DMS79 (cell line): ENCODE results near the gene CDKL5.
"Not testable (repeated sequence)": the region's sequence is repeated elsewhere in the genome, so short reads cannot be mapped to it uniquely, and the experiment has no call there.

Source experiments
- DNase-seq: peaks from one replicate; lab custom pipeline; 2025; lab: John Stamatoyannopoulos, UW

The CDKL5 gene

GRCh38 chrX:18425199-18426003 lies at the start of gene CDKL5:
CDKL5 (plus strand) TSS chrX:18425608; CDS start chrX:18507097, 81,489 bp downstream.
- DNase-seq, result peak; percentile 74

GRCh38 chrX:18377796-18378195 lies 47.6 kb upstream of the CDKL5 start:
- DNase-seq, result no peak

GRCh38 chrX:18389966-18390365 lies 35.4 kb upstream of the CDKL5 start:
- no peak for DNase-seq

- no peak for DNase-seq
These were observed 34.4 kb upstream of the CDKL5 start for GRCh38 chrX:18390941-18391538.

GRCh38 chrX:18394477-18394876 lies 30.9 kb upstream of the CDKL5 start:
- no peak for DNase-seq

- no peak for DNase-seq
These were observed 23.6 kb upstream of the CDKL5 start for GRCh38 chrX:18401848-18402213.

GRCh38 chrX:18406531-18407266 lies 18.7 kb upstream of the CDKL5 start:
- no peak for DNase-seq

GRCh38 chrX:18410038-18410437 lies 15.4 kb upstream of the CDKL5 start:
- DNase-seq, result no peak

- DNase-seq, result no peak
These were observed 10.0 kb upstream of the CDKL5 start for GRCh38 chrX:18415386-18415785.

GRCh38 chrX:18422325-18422724 lies 3.1 kb upstream of the CDKL5 start:
- no peak for DNase-seq

GRCh38 chrX:18422886-18423285 lies 2.5 kb upstream of the CDKL5 start:
- DNase-seq, result no peak

GRCh38 chrX:18424482-18425198 lies 768 bp upstream of the CDKL5 start:
- peak; percentile 4 for DNase-seq

- no peak for DNase-seq
These were observed 554 bp downstream of the CDKL5 start for GRCh38 chrX:18426004-18426320.

- no peak for DNase-seq
These were observed 2.6 kb downstream of the CDKL5 start for GRCh38 chrX:18428006-18428405.

GRCh38 chrX:18433288-18433687 lies 7.9 kb downstream of the CDKL5 start:
- not testable (repeated sequence) for DNase-seq

- DNase-seq, result no peak
These were observed 9.5 kb downstream of the CDKL5 start for GRCh38 chrX:18434896-18435295.

- no peak for DNase-seq
These were observed 10.6 kb downstream of the CDKL5 start for GRCh38 chrX:18436017-18436416.

- DNase-seq, result no peak
These were observed 15.4 kb downstream of the CDKL5 start for GRCh38 chrX:18440835-18441234.

- DNase-seq, result no peak
These were observed 16.5 kb downstream of the CDKL5 start for GRCh38 chrX:18441780-18442367.

GRCh38 chrX:18448416-18448815 lies 23.0 kb downstream of the CDKL5 start:
- DNase-seq, result no peak

GRCh38 chrX:18449236-18449635 lies 23.8 kb downstream of the CDKL5 start:
- no peak for DNase-seq

- DNase-seq, result no peak
These were observed 30.0 kb downstream of the CDKL5 start for GRCh38 chrX:18455384-18455783.
